PC-3 (cell line): ENCODE measurements around the gene PRPF6. TPM values are rescaled to one million over a fixed set of nuclear protein-coding genes. Genes with fewer than 3 reads are reported as not detected.
A peak's percentile ranks its signal among the peaks of the same experiment; 100 is the strongest.

Experiments
- ATAC-seq: fragments of 200-7000 bp; cut with Tn5 transposase; 2 replicates; pipeline ENCODE4 v1.9.1; 2020; ENCODE audit warnings: mild to moderate bottlenecking, moderate library complexity
- BruUV-seq: library from RNA; stranded (reverse); fragments of 400-500 nt; replicated peaks from 2 replicates; lab custom pipeline; 2021; lab: Mats Ljungman, UMichigan
- CTCF ChIA-PET: fragments of 300-600 bp; sonication (Branson Sonifier 250); formaldehyde crosslinking; loops from one replicate; lab custom pipeline; 2022; ENCODE audit warnings: antibody characterized with exemption; lab: Charles Lee
- POLR2A ChIA-PET: fragments of 300-600 bp; sonication (Branson Sonifier 250); formaldehyde crosslinking; loops from one replicate; lab custom pipeline; 2022; ENCODE audit warnings: antibody characterized with exemption; ENCODE audit not compliant: unreplicated experiment; lab: Charles Lee
- DNase-seq: peaks from one replicate; pipeline ENCODE4 v3.0.0-alpha.2; 2015
- H2AFZ ChIP-seq: fragments of 300-600 bp; sonication (generic); 2 replicates; pipeline ENCODE4 v1.6.0; 2016; ENCODE audit warnings: antibody characterized with exemption, low read length
- H3F3A ChIP-seq: fragments of 300-600 bp; sonication (generic); one replicate; pipeline ENCODE4 v1.6.0; 2017; ENCODE audit warnings: antibody characterized with exemption, low read length, control low read depth, mild to moderate bottlenecking; ENCODE audit not compliant: unreplicated experiment
- H3K27ac ChIP-seq: fragments of 300-600 bp; sonication (generic); 2 replicates; pipeline ENCODE4 v1.5.1; 2016; ENCODE audit warnings: mild to moderate bottlenecking, low read length
- H3K27me3 ChIP-seq: fragments of 300-600 bp; sonication (generic); 2 replicates; pipeline ENCODE4 v1.6.1; 2016; ENCODE audit warnings: low read length, mixed read lengths
- H3K36me3 ChIP-seq: fragments of 300-600 bp; sonication (generic); 2 replicates; pipeline ENCODE4 v1.6.1; 2016; ENCODE audit warnings: low read depth, mixed run types, low read length, mixed read lengths
- H3K4me1 ChIP-seq: fragments of 300-600 bp; sonication (generic); 2 replicates; pipeline ENCODE4 v1.5.1; 2016; ENCODE audit warnings: low read length; ENCODE audit not compliant: insufficient read depth
- H3K4me2 ChIP-seq: fragments of 300-600 bp; sonication (generic); 2 replicates; pipeline ENCODE4 v1.6.0; 2016; ENCODE audit warnings: low read length
- H3K4me3 ChIP-seq: fragments of 300-600 bp; sonication (generic); 2 replicates; pipeline ENCODE4 v1.5.1; 2016; ENCODE audit warnings: mild to moderate bottlenecking, low read length, mixed read lengths
- H3K79me2 ChIP-seq: fragments of 300-600 bp; sonication (generic); 2 replicates; pipeline ENCODE4 v1.6.1; 2017; ENCODE audit warnings: low read length, mixed read lengths
- H3K9ac ChIP-seq: fragments of 300-600 bp; sonication (generic); 2 replicates; pipeline ENCODE4 v1.6.0; 2016; ENCODE audit warnings: mild to moderate bottlenecking, low read length
- H3K9me2 ChIP-seq: fragments of 300-600 bp; sonication (generic); replicated peaks from 2 replicates; pipeline ENCODE4 v1.6.1; 2016; ENCODE audit warnings: mixed run types, low read length, mixed read lengths
- H3K9me3 ChIP-seq: fragments of 300-600 bp; sonication (generic); 2 replicates; pipeline ENCODE4 v1.6.1; 2016; ENCODE audit warnings: low read length, mixed read lengths
- H4K20me1 ChIP-seq: fragments of 300-600 bp; sonication (generic); 2 replicates; pipeline ENCODE4 v1.6.1; 2016; ENCODE audit warnings: low read length, mixed read lengths
- CTCF ChIP-seq: fragments of 300-600 bp; sonication (generic); conservative IDR thresholded peaks from 2 replicates; pipeline ENCODE4 v1.5.1; 2017; ENCODE audit warnings: antibody characterized with exemption, low read depth, mild to moderate bottlenecking, low read length
- EZH2 ChIP-seq: fragments of 300-600 bp; sonication (generic); IDR thresholded peaks from one replicate; pipeline ENCODE4 v1.6.1; 2017; ENCODE audit warnings: antibody characterized with exemption, mild to moderate bottlenecking, low read length; ENCODE audit not compliant: unreplicated experiment
- EZH2phosphoT487 ChIP-seq: fragments of 300-600 bp; sonication (generic); IDR thresholded peaks from 2 replicates; pipeline ENCODE4 v1.6.1; 2018; ENCODE audit warnings: mild to moderate bottlenecking, antibody characterized with exemption, low read length, borderline replicate concordance
- intact Hi-C: fragments of 100-400 bp; cut with micrococcal nuclease; formaldehyde crosslinking; loops from 2 replicates; pipeline ENCODE4 v1.9.0; 2023
- total RNA-seq: library from RNA; depleted of rRNA; stranded (reverse); fragments of >200 nt; gene quantifications from 2 replicates; pipeline ENCODE4 v1.2.3, GENCODE V29; 2014

The PRPF6 gene
- total RNA-seq, 1 experiment from 2014 or later: 67.1 TPM

DNA sequence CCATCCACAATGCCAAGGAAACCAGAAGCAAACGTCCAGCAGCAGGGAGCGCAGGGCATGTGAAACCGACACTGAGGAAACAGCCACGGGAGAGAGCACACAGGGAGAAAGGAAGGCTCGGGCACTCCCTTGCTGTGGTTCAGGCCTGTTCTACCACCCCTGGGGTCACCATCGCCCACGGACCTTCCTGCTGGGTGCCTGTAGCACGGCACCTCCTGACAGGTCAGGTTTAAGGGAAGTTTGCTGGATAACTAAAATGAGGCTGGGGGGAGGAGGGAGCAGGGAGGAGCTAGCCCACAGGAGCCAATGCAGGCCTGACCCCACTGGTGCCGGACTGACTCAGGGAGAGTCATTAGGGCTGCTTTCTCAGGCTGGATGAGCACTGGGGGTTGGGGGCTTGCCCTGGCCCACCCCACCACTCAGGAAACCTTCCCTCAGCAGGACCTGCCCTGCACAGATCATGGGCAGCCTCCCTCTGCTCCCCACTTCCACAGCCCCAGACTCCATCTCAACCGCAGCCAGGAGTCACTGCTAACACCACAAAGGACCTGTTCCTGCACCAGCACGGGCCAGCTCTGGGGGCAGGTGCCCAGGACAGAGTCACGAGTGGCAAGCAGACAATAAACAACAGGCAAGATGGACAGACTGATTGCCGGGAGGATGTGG, 27.0 kb upstream of the PRPF6 start:
- Histone ChIP-seq H3F3A (no peaks in the 10 kb centered on the region), H3K4me3 (peak overlapping the region; percentile 95), H3K27me3 (no peaks in the 10 kb centered on the region), H3K79me2 (peaks cover 73% of the 10 kb centered on the region), H3K27ac (no peak overlapping the region), H3K9me3 (no peaks in the 10 kb centered on the region), H3K4me2 (peak overlapping the region; percentile 97), H3K36me3 (no peaks in the 10 kb centered on the region), H2AFZ (no peak overlapping the region), H3K4me1 (peaks cover 39% of the 10 kb centered on the region), H3K9ac (no peak overlapping the region), H3K9me2 (no peaks in the 10 kb centered on the region), H4K20me1 (peaks cover 54% of the 10 kb centered on the region; the same call in 1 of the 2 replicates)
- intact Hi-C loops: no loop called here
- TF ChIP-seq EZH2phosphoT487 (no peak), CTCF (no peak), EZH2 (no peak)
- ATAC-seq (no peak), DNase-seq (no peak)
- ChIA-PET CTCF (no interaction called here), POLR2A (no interaction called here)
- BruUV-seq: no TSS peak

GRCh38 chr20:63955281-63955826, 25.6 kb upstream of the PRPF6 start:
- H3K9ac ChIP-seq: peak overlapping the region; percentile 98
- H3K9me2 ChIP-seq: no peaks in the 10 kb centered on the region
- H2AFZ ChIP-seq: peak overlapping the region; percentile 90
- H3K36me3 ChIP-seq: peaks cover 5% of the 10 kb centered on the region; the same call in 1 of the 2 replicates
- H3K9me3 ChIP-seq: no peaks in the 10 kb centered on the region
- intact Hi-C loops: loop anchor here (5.0 kb wide), 1 partner anchor 418 kb away; the partner anchor contains the start of gene PTK6
- no peaks in the 10 kb centered on the region for H3F3A ChIP-seq
- peak; percentile 18 for ATAC-seq
- peaks cover 40% of the 10 kb centered on the region; the same call in 1 of the 2 replicates for H4K20me1 ChIP-seq
- POLR2A ChIA-PET: no interaction called here
- CTCF ChIA-PET: no interaction called here
- H3K4me3 ChIP-seq: peak overlapping the region; percentile 95
- TF ChIP-seq CTCF (peak; percentile 62), EZH2 (no peak)
- peaks cover 58% of the 10 kb centered on the region for H3K79me2 ChIP-seq
- H3K27ac ChIP-seq: peak overlapping the region; percentile 51
- H3K4me2 ChIP-seq: peak overlapping the region; percentile 97
- H3K4me1 ChIP-seq: peaks cover 33% of the 10 kb centered on the region
- no peaks in the 10 kb centered on the region for H3K27me3 ChIP-seq
- BruUV-seq: no TSS peak
- DNase-seq: peak; percentile 35
